ENCODE measurements around the gene MAP2K7.
"Not testable (repeated sequence)": the region's sequence is repeated elsewhere in the genome, so short reads cannot be mapped to it uniquely, and the experiment has no call there.

The MAP2K7 gene

DNA sequence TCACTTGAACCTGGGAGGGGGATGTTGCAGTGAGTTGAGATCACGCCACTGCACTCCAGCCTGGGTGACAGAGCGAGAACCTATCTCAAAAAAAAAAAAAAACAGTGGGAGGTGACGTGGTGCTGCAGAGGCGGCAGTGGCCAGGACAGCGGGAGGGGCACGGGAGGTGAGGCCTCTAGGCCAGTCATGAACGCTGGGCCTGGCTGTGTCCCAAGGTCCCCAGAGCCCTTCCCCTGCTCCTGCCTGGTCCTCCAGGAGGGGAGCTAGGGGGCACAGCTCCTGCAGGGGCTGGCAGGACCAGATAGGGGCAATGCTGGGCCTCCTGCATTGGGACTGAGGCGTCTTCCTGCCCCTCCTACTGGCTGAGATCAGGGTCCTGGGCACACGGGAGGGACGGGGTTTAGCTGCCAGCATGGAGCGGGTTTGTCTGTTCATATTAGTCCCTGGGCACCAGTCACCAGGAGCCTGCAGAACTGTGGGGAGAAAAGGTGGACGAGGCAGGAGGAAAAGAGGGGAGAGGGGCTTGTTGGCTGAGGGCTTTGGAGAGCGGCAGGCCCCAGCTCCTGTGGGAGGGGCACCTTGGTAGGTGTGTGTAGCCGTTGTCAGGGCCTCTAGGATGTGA lies 4.5 kb downstream of the MAP2K7 start:
- DNase-seq (ENCODE audit: low spot score), result no peak

DNA sequence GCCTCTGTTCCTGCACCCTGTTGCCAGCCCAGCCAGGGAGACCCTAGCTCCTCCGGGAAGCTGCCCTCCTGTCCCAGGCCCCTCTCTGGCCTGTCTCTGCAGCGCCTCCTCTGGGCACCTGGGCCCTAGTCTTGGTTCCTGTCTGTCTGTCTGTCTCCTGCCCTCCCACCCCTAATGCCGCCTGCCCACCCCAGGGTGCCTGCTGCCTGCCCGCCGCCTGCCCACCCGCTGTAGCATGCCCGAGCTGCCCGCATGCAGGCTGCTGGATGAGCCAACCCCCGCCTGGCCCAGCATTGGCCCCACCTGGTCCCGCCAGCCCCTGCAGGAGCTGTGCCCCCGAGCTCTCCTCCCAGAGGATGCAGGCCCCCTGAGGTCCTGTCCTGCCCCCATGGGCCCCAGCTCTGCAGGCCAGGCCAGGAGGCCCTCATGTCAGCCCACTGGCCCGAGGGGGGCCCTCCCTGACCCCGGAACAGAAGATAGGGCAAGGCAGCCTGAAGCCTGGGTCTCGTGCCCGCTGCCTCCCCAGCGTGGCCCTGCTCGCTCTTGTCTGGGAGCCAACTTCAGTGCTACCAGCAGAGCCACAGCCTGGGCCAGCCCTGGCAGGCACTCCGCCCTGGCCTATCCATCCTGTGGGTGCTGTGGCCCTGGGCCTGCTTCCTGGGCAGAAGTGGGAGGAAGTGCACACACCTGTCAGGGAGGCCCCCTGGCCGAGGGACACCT lies 5.2 kb downstream of the MAP2K7 start:
- no peak for DNase-seq (ENCODE audit: low spot score)

DNA sequence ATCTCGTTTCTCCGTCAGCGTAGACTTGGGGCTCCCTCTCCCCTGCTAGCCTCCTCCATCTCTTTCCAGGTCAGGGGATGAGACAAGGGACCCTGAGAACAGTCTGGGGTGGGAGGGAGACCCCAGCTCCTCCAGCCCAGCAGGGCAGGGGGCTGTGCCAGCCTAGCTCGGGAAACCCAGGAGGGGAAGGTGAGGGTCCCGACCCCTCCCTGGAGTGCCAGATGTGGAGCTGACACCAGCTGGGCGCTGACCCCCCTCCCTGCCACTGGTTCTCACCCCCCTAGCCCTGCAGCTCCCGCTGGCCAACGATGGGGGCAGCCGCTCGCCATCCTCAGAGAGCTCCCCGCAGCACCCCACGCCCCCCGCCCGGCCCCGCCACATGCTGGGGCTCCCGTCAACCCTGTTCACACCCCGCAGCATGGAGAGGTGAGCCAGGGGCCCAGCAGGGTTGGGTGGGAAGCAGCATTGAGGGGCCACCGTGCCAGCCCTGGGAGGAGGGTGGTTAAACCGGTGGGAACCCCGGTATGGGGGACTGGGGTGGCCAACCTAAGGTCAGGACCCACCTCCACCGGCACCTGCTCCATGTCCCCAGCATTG lies 5.9 kb downstream of the MAP2K7 start:
- DNase-seq (ENCODE audit: low spot score), result no peak

DNA sequence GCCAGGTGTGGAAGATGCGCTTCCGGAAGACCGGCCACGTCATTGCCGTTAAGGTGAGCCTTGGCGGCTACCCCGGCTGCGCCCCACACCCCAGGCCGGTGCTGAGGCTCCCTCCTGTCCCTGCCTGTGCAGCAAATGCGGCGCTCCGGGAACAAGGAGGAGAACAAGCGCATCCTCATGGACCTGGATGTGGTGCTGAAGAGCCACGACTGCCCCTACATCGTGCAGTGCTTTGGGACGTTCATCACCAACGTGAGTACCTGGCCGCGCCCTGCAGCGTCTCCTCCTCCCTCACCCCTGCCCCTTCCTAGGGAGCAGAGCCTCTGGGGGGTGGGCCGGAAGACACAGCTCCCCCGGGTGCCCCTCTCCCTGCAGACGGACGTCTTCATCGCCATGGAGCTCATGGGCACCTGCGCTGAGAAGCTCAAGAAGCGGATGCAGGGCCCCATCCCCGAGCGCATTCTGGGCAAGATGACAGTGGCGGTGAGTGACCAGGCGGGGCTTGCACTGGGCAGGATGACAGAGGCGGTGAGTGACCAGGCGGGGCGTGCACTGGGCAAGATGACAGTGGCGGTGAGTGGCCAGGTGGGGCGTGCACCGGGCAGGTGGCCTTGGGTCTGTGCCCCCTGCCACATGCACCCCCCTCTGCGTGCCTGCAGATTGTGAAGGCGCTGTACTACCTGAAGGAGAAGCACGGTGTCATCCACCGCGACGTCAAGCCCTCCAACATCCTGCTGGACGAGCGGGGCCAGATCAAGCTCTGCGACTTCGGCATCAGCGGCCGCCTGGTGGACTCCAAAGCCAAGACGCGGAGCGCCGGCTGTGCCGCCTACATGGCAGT lies 6.9 kb downstream of the MAP2K7 start:
- DNase-seq (ENCODE audit: low spot score), result no peak

DNA sequence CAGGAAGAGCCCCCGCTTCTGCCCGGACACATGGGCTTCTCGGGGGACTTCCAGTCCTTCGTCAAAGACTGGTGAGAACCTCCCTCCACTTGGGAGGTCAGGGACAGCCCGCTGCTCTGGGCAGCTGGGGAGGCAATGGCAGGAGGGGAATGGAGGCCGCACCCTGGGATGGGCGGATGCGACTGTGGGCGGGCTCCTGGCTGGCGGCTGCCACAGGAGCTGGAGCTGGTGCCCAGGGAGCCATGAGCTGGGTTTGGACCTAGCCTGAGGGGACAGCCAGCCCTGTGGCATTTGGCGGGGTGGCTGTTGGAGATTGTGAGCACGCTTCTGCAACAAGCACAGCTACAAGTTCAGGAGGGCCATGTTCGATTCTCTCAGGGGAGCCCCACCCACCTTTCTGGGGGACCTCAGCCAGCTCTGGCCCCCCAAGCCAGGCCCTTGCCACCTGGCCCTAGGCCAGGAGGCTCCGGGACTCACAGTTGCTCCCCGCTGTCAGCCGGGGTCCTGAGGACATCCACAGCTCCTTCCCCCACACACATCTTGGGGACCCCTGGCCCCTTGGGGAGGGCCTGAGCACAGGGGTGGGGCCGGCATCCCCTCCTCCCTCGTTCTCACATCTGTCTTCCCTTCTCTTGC lies 7.9 kb downstream of the MAP2K7 start:
- no peak for DNase-seq (ENCODE audit: low spot score)

DNA sequence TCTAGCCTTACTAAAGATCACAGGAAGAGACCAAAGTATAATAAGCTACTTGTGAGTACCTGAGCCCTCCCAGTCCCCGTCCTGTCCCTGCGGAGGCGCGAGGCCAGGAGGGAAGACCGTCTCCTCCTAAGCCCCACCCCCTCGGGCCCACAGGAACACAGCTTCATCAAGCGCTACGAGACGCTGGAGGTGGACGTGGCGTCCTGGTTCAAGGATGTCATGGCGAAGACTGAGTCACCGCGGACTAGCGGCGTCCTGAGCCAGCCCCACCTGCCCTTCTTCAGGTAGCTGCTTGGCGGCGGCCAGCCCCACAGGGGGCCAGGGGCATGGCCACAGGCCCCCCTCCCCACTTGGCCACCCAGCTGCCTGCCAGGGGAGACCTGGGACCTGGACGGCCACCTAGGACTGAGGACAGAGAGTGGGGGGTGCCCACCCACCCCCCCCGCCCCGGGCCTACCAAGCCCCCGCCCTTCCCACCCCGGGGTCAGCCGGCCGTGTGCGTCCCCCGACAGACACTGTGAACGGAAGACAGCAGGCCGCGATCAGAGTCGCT lies 8.5 kb downstream of the MAP2K7 start:
- DNase-seq (ENCODE audit: low spot score), result no peak

DNA sequence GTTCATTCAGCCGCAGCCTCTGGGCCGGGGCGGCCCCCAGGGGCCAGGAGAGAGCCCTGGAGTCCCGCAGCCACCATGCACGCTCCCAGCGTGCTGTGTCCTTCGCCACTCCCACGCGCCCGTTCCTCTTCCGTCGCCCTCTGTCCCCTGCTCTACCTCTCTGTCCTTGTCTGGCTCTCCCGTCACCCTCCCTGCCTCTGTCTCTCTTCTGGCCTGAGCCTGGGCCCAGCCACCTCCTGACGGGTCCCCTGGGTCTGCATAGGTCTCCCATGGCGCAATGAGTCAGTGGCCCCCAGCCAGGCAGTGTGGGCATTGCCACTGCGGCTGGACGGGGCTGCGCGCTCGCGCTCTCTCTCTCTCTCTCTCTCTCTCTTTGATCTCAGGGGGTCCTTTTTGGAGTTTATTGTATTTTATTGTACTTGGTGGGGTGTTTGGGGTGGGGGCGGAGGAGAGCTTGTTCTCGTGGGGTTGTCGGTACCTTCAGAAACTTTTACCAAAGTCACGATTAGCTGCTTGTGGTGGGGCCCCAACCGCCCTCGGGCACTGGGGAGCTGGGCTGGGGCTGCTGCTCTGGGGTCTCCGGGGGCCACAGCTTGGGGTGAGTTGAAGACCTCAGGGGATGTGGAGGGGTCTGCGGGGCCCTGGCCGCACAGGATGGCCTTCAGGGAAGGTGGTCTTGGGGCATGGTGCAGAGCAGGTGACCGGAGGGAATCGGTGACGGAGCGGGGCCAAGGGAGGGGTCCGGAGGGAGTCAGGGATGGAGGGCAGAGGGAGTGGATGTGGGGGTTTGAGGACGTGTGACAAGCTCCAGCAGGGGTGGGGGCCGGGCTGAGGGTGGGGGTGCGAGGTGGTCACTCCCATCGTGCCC lies 9.3 kb downstream of the MAP2K7 start:
- DNase-seq (ENCODE audit: low spot score), result no peak

DNA sequence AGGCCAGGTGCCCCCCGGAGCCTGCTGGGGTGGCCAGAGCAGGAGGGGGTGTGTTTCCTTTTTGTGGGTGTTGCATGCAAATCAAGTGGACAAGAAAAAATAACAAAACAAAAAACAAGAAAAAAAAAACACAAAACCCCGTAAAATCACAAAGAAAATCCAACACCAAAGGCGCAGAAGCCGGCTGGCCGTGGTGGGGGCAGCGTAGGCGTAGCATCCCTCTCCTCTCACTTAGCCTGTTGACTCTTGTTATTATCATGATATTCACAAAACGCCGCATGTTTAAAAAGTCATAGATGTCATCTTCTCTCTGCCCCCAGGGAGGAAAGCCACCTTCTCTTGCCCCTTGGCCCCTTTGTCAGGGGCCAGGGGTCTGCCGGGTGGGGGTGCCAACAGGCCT lies 10.0 kb downstream of the MAP2K7 start:
- no peak for DNase-seq (ENCODE audit: low spot score)

DNA sequence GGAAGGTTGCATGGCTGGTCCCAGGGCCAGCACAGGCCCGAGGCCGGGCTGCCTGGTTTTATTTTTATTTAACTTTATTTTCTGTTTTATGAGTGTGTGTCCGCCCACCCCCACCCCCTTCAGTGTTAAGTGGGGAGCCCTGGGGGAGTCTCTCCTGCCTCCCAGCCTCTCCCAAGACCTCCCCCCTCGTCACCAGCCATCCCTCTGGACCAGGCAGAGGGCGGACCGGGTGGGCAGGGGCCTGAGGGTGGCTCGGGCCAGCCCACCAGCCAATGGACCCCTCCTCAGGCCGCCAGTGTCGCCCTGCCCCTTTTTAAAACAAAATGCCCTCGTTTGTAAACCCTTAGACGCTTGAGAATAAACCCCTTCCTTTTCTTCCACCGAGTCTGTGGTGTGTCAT lies 10.4 kb downstream of the MAP2K7 start:
- DNase-seq (ENCODE audit: low spot score), result no peak

DNA sequence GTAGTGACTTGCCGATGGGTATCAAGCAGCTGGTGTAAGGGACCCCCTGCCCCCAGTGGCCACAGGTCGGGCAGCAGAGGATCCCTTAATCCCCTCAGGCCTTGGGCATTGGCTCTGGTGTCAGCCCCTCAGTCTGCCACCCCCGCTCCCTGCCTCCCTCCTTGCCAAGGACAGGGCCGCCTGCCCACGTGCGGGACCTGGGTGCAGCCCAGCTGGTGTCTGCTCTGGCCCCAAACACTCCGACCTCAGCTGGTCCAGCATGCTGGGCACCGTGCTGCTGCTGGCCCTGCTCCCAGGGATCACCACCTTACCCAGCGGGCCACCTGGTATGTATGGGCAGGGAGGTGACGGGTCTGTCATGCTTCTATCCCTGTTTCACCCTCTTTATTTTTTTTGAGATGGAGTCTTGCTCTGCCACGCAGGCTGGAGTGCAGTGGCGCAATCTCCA lies 10.9 kb downstream of the MAP2K7 start, which contains the start of gene TGFBR3L:
TGFBR3L (plus strand) TSS at position 233 of the 448 bp plus-strand sequence.
- DNase-seq (ENCODE audit: low spot score), result no peak

DNA sequence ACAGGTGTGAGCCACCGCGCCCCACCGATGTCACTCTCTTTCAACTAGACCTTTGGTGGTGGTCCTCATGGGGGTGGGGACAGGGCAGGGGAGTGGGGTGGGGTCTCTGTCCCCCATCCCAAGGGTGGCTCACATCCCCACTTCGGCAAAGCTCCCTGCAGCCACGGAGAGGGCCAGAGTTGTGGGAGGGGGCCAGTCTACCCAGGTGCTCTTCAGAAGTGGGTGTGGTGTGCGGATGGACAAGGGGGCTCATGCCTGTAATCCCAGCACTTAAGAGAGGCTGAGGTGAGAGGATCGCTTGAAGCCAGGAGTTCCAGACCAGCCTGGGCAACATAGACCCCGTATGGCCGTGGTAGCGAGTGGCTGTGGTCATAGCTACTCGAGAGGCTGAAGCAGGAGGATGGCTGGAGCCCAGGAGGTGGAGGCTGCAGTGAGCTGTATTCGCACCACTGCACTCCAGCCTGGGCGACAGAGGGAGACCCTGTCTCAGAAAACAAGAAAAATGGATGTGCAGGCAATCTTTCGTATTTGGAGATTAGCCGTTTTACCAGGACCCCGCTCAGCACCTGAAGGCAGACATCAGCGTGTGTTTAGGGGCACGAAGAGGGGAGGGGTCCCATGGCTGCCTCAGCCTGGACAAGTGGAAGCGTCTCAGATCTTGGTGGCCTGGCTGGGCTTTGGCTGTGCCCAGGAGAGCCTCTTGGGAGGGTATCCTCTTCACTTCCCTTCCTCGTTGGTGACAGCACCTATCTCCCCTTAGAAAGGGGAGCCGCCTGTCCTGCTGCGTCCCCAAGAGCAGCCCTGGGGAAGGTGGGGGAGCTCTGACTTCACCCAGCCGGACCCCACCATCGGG lies 11.8 kb downstream of the MAP2K7 start:
- DNase-seq (ENCODE audit: low spot score), result no peak

DNA sequence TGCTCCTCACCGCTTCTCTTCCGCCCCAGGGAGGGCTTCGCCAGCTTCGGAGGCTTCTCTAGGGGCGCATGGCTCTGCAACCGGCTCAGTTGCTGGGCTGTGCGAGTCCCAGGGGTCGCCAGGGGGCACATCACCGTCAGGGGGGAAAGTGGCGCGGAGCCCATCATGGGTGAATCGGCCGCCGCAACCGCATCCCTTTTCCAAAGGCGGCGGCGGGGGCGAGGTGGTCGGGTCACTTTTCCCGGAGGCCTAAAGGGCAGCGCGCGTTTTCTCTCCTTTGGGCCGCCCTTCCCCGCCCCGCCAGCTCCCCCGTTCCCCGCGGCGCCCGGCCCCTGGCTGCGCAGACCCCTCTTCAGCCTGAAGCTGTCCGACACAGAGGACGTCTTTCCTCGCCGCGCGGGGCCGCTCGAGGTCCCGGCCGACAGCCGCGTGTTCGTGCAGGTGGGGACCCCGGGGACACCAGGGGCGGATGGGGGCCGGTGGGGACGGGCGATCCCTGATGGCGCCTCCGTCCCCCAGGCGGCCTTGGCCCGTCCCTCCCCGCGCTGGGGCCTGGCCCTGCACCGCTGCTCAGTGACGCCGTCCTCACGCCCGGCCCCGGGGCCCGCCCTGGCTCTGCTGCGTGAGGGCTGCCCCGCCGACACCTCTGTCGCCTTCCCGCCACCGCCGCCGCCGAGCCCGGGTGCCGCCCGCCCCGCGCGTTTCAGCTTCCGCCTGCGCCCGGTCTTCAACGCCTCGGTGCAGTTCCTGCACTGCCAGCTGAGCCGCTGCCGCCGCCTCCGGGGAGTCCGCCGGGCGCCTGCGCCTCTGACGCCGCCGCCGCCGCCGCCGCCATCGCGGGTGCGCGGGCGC lies 12.7 kb downstream of the MAP2K7 start:
- peak; percentile 44 for DNase-seq (ENCODE audit: low spot score)

DNA sequence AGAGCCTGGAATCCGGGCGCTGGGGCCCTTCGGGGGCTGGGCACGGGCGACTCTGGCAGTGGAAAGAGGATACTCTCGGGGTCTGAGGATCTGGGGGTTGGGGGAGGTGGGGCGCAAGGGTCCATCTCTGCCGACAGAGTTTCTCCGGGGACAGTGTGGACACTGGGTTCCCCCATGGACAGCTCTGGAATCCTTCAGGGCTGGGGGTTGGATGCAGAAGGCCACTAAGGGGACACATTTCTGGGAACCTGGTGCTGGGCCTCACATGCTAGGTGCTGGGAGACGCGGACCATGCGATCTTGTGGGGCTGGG lies 13.2 kb downstream of the MAP2K7 start:
- no peak for DNase-seq (ENCODE audit: low spot score)

DNA sequence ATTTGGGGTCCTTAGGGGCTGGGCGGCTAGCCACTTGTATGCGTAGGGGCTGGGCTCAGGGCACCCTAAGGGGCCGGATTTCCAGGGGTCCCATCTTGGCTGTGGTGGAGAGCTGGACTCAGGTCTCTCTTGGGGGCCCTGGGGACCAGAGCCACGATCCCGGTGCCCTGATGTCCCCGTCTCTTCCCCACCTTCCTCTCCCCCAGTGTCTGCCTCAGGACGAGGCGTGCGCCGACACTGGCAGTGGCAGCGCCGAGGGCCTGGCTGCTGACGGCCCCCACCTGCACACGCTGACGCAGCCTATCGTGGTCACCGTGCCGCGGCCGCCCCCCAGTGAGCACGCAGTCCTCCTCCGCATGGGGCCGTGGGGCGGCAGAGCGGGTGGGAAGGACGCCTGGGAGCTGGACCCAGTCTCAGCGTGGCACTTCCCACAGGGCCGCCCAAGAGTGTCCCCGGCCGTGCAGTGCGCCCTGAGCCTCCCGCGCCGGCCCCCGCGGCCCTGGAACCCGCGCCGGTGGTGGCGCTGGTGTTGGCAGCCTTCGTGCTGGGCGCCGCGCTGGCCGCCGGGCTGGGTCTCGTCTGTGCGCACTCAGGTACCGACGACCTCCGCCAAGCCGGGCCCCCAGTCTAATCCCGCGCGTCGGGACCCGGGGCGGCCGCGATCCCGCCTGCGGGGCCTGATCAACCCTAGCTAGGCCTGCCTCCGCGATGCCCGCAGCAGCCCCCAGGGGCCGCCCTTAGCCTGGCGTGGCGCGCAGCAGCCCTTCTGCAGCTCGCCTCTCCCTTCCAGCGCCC lies 13.8 kb downstream of the MAP2K7 start:
- peak; percentile 51 for DNase-seq (ENCODE audit: low spot score)

DNA sequence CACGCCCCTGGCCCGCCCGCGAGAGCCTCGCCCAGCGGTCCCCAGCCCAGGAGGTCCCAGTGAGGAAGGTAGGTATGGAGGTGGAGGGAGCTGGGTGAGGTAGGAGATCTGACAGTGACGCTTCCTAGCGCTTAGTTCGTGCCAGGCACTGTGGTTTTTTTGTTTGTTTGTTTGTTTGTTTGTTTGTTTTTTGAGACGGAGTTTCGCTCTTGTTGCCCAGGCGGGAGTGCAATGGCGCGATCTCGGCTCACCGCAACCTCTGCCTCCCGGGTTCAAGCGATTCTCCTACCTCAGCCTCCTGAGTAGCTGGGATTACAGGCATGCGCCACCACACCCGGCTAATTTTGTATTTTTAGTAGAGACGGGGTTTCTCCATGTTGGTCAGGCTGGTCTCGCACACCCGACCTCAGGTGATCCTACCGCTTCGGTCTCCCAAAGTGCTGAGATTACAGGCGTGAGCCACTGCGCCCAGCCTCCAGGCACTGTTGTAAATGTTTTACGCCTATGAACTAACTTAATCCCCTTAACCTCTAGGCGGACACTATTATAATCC lies 14.5 kb downstream of the MAP2K7 start:
- not testable (repeated sequence) for DNase-seq (ENCODE audit: low spot score)

DNA sequence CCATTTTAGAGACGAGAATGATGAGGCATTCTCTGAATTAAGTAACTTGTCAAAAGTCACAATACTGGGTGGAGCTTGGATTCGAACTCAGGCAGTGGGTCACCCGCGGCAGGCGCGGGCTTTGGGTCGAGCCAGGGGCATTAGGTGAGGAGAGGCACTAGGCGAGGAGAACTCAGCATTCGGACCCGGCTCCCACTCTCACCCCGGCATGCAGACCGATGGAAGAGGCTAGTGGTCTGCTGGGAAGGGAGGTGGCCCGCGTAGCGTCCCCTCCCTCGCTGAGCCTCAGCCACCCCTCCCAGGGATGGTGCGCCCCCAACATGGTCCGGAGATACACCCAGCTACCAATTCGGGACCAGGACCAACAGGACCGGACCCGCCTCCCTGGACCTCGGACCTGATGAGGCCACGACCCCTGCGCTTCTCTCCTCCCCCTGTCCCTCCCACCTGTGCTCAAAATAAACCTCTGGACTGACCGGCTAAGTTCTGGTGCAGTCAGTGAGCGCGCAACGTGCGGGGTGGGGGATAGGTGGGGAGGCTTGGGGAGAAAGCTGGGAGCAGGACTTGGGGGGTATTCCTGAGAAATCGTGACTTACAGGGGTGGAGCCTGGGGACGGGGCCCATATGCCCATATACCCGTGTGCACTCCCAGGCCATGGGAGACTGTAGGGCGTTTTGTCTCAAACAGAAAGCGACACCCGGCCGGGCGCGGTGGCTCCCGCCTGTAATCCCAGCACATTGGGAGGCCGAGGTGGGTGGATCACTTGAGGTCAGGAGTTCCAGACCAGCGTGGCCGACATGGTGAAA lies 15.1 kb downstream of the MAP2K7 start:
- no peak for DNase-seq (ENCODE audit: low spot score)
